ENCODE data around the gene TEX11. TPM values are rescaled to one million over a fixed set of nuclear protein-coding genes. Genes with fewer than 3 reads are reported as not detected.

Gene TEX11
- total and polyA plus RNA-seq, 2 experiments from 2014 or later: 0.60 to 1.0 TPM

DNA sequence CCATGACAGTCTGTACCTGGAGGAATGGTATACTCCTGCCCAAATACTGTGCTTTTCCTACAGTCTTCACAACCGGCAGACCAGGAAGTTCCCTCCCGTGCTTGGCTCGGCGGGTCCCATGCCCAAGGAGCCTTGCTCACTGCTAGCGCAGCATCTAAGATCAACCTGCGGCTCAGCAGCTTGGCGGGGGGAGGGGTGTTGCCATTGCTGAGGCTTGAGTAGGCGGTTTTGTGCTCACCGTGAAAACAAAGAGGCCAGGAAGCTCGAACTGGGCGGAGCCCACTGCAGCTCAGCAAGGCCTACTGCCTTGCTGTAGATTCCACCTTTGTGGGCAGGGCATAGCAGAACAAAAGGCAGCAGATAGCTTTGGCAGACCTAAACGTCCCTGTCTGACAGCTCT lies 152.7 kb downstream of the TEX11 start:
- Histone ChIP-seq H3K79me2 (replicated peaks; ENCODE audit: insufficient read depth) (no peaks in the 10 kb centered on the region), H2AFZ (no peak overlapping the region), H3K36me3 (ENCODE audit: insufficient read depth) (no peaks in the 10 kb centered on the region), H4K20me1 (replicated peaks; ENCODE audit: insufficient read depth) (no peaks in the 10 kb centered on the region), H3F3A (replicated peaks; ENCODE audit: low read depth) (no peaks in the 10 kb centered on the region), H3K4me3 (no peak overlapping the region), H3K4me1 (ENCODE audit: insufficient read depth) (no peaks in the 10 kb centered on the region), H3K27ac (ENCODE audit: low read depth) (no peak overlapping the region), H3K9me2 (ENCODE audit: insufficient read depth) (no peaks in the 10 kb centered on the region), H3K27me3 (ENCODE audit: insufficient read depth) (no peaks in the 10 kb centered on the region), H3K4me2 (no peak overlapping the region)
- Mint-ChIP-seq H3K27ac (no peak overlapping the region), H3K36me3 (ENCODE audit: low read depth) (peaks cover 3% of the 10 kb centered on the region; the same call in 2 of the 3 replicates), H3K4me3 (no peak overlapping the region), H3K9me3 (peaks cover 18% of the 10 kb centered on the region; the same call in 2 of the 3 replicates), H3K27me3 (ENCODE audit: insufficient read depth, low read depth, poor library complexity) (no peaks in the 10 kb centered on the region), H3K4me1 (peaks cover 2% of the 10 kb centered on the region; the same call in 1 of the 3 replicates)
- ATAC-seq (peak; percentile 71), DNase-seq (ENCODE audit: low spot score) (peak; percentile 62)
- TF ChIP-seq ZNF331 (CRISPR knock-in tag; IDR thresholded peaks at IDR 0.05; ENCODE audit: low read depth): peak; percentile 60
- TF ChIP-seq, protein P1, sequence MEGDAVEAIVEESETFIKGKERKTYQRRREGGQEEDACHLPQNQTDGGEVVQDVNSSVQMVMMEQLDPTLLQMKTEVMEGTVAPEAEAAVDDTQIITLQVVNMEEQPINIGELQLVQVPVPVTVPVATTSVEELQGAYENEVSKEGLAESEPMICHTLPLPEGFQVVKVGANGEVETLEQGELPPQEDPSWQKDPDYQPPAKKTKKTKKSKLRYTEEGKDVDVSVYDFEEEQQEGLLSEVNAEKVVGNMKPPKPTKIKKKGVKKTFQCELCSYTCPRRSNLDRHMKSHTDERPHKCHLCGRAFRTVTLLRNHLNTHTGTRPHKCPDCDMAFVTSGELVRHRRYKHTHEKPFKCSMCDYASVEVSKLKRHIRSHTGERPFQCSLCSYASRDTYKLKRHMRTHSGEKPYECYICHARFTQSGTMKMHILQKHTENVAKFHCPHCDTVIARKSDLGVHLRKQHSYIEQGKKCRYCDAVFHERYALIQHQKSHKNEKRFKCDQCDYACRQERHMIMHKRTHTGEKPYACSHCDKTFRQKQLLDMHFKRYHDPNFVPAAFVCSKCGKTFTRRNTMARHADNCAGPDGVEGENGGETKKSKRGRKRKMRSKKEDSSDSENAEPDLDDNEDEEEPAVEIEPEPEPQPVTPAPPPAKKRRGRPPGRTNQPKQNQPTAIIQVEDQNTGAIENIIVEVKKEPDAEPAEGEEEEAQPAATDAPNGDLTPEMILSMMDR (conservative IDR thresholded peaks at IDR 0.05; ENCODE audit: low read depth in 2 of 2): no peak

DNA sequence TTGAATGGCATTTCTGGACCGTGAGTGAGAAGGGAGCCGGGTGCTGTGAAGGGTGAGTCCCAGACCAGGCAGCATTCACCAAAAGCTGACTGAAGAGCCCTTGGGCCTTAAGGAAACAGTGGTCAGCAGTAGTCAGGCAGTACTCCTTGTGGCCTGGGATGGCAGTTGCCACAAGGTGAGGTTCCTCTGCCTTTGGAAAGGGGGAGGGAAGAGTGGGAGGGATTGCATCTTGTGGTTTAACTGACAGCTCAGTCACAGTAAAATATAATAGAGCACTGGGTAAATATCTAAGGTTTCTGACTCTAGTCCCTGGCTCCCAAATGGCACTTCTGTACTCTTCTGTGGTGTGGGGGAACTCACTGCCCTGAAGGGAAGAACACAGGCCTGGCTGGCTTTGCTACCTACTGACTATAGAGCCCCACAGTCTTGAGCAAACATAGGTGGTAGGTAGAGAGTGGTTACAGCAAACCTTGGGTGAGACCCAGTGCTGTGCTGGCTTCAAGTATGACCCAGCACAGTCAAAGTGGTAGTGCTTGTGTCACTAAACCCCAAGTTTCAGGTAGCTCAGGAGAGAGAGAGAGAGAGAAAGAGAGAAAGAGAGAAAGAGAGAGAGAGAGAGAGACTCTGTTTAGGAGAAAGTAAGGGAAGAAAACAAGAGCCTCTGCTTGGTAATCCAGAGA lies 154.2 kb downstream of the TEX11 start:
- no peaks in the 10 kb centered on the region for H3K27me3 Mint-ChIP-seq (ENCODE audit: insufficient read depth, low read depth, poor library complexity)
- no peaks in the 10 kb centered on the region for H3K27me3 ChIP-seq (ENCODE audit: insufficient read depth)
- ATAC-seq: no peak
- H3K79me2 ChIP-seq (replicated peaks; ENCODE audit: insufficient read depth): no peaks in the 10 kb centered on the region
- H3K9me3 Mint-ChIP-seq: peaks cover 18% of the 10 kb centered on the region; the same call in 2 of the 3 replicates
- H3K4me1 ChIP-seq (ENCODE audit: insufficient read depth): no peaks in the 10 kb centered on the region
- no peak overlapping the region for H3K4me2 ChIP-seq
- H3K4me3 ChIP-seq: no peak overlapping the region
- H3K36me3 Mint-ChIP-seq (ENCODE audit: low read depth): peaks cover 3% of the 10 kb centered on the region; the same call in 2 of the 3 replicates
- no peak overlapping the region for H3K27ac Mint-ChIP-seq
- H3K27ac ChIP-seq (ENCODE audit: low read depth): no peak overlapping the region
- no peaks in the 10 kb centered on the region for H3F3A ChIP-seq (replicated peaks; ENCODE audit: low read depth)
- H4K20me1 ChIP-seq (replicated peaks; ENCODE audit: insufficient read depth): no peaks in the 10 kb centered on the region
- no peak overlapping the region for H2AFZ ChIP-seq
- H3K9me2 ChIP-seq (ENCODE audit: insufficient read depth): no peaks in the 10 kb centered on the region
- DNase-seq (ENCODE audit: low spot score): no peak
- no peak overlapping the region for H3K4me3 Mint-ChIP-seq
- no peaks in the 10 kb centered on the region for H3K36me3 ChIP-seq (ENCODE audit: insufficient read depth)
- H3K4me1 Mint-ChIP-seq: peaks cover 2% of the 10 kb centered on the region; the same call in 1 of the 3 replicates
- TF ChIP-seq, protein P2, sequence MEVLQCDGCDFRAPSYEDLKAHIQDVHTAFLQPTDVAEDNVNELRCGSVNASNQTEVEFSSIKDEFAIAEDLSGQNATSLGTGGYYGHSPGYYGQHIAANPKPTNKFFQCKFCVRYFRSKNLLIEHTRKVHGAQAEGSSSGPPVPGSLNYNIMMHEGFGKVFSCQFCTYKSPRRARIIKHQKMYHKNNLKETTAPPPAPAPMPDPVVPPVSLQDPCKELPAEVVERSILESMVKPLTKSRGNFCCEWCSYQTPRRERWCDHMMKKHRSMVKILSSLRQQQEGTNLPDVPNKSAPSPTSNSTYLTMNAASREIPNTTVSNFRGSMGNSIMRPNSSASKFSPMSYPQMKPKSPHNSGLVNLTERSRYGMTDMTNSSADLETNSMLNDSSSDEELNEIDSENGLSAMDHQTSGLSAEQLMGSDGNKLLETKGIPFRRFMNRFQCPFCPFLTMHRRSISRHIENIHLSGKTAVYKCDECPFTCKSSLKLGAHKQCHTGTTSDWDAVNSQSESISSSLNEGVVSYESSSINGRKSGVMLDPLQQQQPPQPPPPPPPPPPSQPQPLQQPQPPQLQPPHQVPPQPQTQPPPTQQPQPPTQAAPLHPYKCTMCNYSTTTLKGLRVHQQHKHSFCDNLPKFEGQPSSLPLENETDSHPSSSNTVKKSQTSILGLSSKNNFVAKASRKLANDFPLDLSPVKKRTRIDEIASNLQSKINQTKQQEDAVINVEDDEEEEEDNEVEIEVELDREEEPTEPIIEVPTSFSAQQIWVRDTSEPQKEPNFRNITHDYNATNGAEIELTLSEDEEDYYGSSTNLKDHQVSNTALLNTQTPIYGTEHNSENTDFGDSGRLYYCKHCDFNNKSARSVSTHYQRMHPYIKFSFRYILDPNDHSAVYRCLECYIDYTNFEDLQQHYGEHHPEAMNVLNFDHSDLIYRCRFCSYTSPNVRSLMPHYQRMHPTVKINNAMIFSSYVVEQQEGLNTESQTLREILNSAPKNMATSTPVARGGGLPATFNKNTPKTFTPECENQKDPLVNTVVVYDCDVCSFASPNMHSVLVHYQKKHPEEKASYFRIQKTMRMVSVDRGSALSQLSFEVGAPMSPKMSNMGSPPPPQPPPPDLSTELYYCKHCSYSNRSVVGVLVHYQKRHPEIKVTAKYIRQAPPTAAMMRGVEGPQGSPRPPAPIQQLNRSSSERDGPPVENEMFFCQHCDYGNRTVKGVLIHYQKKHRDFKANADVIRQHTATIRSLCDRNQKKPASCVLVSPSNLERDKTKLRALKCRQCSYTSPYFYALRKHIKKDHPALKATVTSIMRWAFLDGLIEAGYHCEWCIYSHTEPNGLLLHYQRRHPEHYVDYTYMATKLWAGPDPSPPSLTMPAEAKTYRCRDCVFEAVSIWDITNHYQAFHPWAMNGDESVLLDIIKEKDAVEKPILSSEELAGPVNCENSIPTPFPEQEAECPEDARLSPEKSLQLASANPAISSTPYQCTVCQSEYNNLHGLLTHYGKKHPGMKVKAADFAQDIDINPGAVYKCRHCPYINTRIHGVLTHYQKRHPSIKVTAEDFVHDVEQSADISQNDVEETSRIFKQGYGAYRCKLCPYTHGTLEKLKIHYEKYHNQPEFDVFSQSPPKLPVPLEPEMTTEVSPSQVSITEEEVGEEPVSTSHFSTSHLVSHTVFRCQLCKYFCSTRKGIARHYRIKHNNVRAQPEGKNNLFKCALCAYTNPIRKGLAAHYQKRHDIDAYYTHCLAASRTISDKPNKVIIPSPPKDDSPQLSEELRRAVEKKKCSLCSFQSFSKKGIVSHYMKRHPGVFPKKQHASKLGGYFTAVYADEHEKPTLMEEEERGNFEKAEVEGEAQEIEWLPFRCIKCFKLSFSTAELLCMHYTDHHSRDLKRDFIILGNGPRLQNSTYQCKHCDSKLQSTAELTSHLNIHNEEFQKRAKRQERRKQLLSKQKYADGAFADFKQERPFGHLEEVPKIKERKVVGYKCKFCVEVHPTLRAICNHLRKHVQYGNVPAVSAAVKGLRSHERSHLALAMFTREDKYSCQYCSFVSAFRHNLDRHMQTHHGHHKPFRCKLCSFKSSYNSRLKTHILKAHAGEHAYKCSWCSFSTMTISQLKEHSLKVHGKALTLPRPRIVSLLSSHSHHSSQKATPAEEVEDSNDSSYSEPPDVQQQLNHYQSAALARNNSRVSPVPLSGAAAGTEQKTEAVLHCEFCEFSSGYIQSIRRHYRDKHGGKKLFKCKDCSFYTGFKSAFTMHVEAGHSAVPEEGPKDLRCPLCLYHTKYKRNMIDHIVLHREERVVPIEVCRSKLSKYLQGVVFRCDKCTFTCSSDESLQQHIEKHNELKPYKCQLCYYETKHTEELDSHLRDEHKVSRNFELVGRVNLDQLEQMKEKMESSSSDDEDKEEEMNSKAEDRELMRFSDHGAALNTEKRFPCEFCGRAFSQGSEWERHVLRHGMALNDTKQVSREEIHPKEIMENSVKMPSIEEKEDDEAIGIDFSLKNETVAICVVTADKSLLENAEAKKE (CRISPR knock-in tag; IDR thresholded peaks at IDR 0.05): no peak
- TF ChIP-seq, protein P3, sequence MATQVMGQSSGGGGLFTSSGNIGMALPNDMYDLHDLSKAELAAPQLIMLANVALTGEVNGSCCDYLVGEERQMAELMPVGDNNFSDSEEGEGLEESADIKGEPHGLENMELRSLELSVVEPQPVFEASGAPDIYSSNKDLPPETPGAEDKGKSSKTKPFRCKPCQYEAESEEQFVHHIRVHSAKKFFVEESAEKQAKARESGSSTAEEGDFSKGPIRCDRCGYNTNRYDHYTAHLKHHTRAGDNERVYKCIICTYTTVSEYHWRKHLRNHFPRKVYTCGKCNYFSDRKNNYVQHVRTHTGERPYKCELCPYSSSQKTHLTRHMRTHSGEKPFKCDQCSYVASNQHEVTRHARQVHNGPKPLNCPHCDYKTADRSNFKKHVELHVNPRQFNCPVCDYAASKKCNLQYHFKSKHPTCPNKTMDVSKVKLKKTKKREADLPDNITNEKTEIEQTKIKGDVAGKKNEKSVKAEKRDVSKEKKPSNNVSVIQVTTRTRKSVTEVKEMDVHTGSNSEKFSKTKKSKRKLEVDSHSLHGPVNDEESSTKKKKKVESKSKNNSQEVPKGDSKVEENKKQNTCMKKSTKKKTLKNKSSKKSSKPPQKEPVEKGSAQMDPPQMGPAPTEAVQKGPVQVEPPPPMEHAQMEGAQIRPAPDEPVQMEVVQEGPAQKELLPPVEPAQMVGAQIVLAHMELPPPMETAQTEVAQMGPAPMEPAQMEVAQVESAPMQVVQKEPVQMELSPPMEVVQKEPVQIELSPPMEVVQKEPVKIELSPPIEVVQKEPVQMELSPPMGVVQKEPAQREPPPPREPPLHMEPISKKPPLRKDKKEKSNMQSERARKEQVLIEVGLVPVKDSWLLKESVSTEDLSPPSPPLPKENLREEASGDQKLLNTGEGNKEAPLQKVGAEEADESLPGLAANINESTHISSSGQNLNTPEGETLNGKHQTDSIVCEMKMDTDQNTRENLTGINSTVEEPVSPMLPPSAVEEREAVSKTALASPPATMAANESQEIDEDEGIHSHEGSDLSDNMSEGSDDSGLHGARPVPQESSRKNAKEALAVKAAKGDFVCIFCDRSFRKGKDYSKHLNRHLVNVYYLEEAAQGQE (IDR thresholded peaks at IDR 0.05; ENCODE audit: unreplicated experiment): no peak
- TF ChIP-seq NANOG (IDR thresholded peaks at IDR 0.05; ENCODE audit: borderline replicate concordance) (no peak), EZH2 (IDR thresholded peaks at IDR 0.05; ENCODE audit: low read depth, unreplicated experiment) (no peak), STAT1 (IDR thresholded peaks at IDR 0.05; ENCODE audit: unreplicated experiment) (no peak), ZNF331 (CRISPR knock-in tag; IDR thresholded peaks at IDR 0.05; ENCODE audit: low read depth) (no peak), JUNB (IDR thresholded peaks at IDR 0.05; ENCODE audit: unreplicated experiment) (no peak), ZNF114 (CRISPR knock-in tag; IDR thresholded peaks at IDR 0.05) (no peak), POLR2AphosphoS5 (IDR thresholded peaks at IDR 0.05; ENCODE audit: low read depth) (no peak)
